ENCODE results near the gene AMPD1.

AMPD1 gene

DNA sequence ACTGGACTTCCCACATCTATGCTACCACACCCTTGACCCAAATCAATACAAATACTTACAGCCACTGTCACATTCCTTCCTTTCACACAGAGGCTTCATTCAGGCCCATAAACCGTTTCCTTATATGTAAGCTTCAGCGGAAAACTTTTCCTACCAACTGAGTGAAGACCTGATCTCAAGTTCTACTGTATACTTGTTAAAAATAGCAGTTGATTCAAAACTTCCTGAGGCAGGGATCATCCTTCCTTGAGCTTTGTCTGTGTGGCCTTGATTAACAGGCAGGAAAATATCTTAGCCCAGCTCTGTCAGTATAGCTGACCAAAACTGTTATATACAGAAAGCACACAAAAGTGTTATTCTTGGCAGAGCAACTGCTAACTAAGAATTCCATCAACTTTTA lies 68.2 kb downstream of the AMPD1 start:
- no peak for DNase-seq

DNA sequence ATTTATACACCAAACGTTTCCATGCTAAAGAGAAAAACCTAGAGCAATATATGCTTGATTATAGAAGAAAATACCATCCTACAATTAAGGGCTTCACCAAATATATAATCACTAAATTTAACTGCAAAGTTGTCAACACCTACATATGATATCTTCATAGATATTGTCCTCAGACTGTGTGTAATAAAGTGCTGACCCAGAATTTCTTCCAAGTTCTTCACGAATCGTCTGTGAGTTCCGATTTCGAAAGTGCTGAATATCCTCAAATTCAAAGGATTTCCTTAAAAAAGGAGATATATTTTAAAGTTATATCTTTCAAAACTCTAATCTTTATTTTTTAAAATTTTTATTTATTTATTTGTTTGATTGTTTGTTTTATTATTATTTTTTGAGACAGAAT lies 72.0 kb downstream of the AMPD1 start:
- no peak for DNase-seq

Measured in activated effector memory CD4-positive, alpha-beta T cell treated with Interleukin-2 at 50 U/mL for 16 hours (primary cell).